Stimulated activated memory B cell treated with anti-CD40 and anti-IgM and Interleukin-4, amounts not matched to agents 10 μg/mL and 1 μg/mL and 100 μg/mL, for 72 hours (primary cell): ENCODE measurements around the gene EMILIN2.

Experiments
- ATAC-seq: fragments of 150-1000 bp; cut with Tn5 transposase; 2 replicates; pipeline ENCODE4 v1.10.0; 2021
- H3K27ac Mint-ChIP-seq: one replicate; pipeline ENCODE4 v1.8.0; 2022; ENCODE audit warnings: mild to moderate bottlenecking, mixed read lengths
- H3K27me3 Mint-ChIP-seq: one replicate; pipeline ENCODE4 v1.8.0; 2022; ENCODE audit warnings: mixed read lengths
- H3K36me3 Mint-ChIP-seq: one replicate; pipeline ENCODE4 v1.8.0; 2022; ENCODE audit warnings: mixed read lengths
- H3K4me1 Mint-ChIP-seq: one replicate; pipeline ENCODE4 v1.8.0; 2022; ENCODE audit warnings: mixed read lengths
- H3K4me3 Mint-ChIP-seq: one replicate; pipeline ENCODE4 v1.8.0; 2022; ENCODE audit warnings: mild to moderate bottlenecking, moderate library complexity, mixed read lengths
- H3K9me3 Mint-ChIP-seq: one replicate; pipeline ENCODE4 v1.8.0; 2022; ENCODE audit warnings: mixed read lengths

EMILIN2 gene

DNA sequence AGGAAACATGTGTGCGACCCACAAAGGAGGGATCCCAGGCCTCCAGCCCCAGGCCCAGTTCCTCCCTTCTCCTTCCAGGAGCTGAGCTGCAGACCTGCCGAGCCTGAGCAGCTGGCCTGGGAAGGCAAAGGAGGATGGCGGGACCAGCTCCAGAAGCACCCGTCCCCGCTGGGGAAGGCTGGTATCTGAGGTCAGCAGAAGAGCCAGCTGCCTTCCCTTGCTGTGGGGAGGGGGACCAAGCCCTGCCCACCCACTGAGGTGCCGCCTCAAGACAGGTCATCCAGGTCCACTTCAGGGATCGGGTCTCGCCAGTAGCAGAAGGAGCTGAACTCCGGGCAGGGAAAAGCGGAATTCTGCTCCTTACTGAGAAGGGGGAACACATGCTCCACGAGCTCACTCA is 73.2 kb downstream of the EMILIN2 start:
- Mint-ChIP-seq H3K27me3 (no peaks in the 10 kb centered on the region), H3K36me3 (peaks cover 70% of the 10 kb centered on the region), H3K9me3 (no peaks in the 10 kb centered on the region), H3K4me3 (no peak overlapping the region), H3K4me1 (peaks cover 27% of the 10 kb centered on the region), H3K27ac (no peak overlapping the region)
- ATAC-seq, result no peak

DNA sequence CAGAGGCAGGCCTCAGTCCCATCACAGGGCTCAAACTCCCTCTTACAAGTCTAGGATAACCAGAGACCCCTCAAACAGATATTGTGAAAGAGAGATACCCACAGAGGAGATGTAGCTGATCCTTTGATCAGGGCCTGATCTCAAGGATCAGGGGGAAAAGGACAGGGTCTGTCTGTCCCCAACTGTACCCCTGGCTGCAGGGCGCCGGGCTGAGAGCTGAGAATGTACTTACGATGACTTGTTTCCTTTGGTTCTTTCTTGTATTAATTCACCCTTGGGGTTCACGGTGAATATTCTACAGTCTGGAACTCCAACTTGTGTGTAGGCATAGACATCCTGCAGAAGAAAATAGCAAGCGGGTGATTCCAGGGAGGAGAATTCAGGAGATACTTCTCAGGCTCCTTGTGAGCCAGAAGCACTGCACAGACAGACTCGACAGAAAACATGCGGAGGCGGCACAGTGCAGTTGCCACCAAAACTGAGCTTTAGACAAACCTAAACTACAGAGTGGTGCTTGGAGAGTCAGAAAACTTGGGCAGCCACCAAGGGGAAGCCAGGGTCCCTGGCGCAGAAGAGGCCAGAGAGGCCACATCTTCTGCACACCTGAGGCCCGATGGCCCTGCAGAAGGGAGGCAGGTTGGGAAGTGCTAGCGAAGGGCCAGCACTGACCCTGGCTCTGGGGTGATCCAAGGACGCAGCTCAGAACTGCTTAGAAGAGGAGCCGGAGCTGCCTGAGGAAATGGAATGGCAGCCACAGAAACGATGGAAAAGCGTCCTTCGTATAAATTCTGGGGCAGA is 73.9 kb downstream of the EMILIN2 start:
- Mint-ChIP-seq H3K27me3 (no peaks in the 10 kb centered on the region), H3K4me1 (peaks cover 27% of the 10 kb centered on the region), H3K4me3 (no peak overlapping the region), H3K27ac (no peak overlapping the region), H3K9me3 (no peaks in the 10 kb centered on the region), H3K36me3 (peaks cover 74% of the 10 kb centered on the region)
- ATAC-seq, result no peak

DNA sequence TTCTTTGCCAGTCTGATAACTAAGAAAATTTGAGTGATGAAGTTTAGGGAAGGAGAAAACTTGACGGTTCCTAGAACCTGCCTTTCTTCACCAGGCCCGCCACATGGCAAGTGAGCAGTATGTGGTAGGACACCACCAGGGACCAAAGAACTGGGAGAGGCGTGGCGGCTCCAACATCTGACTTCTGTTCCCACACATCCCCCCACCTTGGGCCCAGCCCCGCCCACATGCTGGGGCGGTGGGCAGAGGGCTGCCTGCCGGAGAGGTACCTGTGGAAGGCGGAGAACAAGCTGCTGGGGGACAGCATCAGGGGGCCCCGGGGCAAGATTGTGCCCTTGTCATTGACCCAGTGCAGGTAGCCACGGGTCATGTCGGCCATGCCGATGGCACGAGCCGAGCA is 75.0 kb downstream of the EMILIN2 start:
- ATAC-seq, result no peak
- Mint-ChIP-seq H3K27me3 (no peaks in the 10 kb centered on the region), H3K36me3 (peaks cover 71% of the 10 kb centered on the region), H3K4me1 (peaks cover 18% of the 10 kb centered on the region), H3K4me3 (no peak overlapping the region), H3K27ac (no peak overlapping the region), H3K9me3 (no peaks in the 10 kb centered on the region)

DNA sequence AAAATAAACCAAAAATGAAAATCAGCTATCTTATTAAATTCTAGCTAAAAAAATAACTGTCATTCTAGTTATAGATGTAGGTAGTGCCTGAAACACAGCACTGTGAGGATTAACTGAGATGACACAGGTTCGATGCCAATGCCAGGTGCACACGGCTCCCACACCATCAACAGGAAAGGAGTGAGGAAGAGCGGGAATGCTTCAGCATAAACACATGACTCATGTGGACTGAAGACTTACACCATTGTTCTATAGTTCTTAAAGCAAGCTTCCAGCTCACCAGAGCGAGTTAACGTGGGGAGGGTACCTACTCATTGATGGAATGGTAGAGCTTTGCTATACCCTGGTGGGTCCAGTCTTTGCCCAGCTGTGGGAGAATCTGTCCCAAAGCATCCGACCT is 76.7 kb downstream of the EMILIN2 start:
- no peak overlapping the region for H3K4me3 Mint-ChIP-seq
- H3K36me3 Mint-ChIP-seq, result peaks cover 63% of the 10 kb centered on the region
- no peak for ATAC-seq
- H3K9me3 Mint-ChIP-seq, result no peaks in the 10 kb centered on the region
- peaks cover 1% of the 10 kb centered on the region for H3K4me1 Mint-ChIP-seq
- H3K27ac Mint-ChIP-seq, result no peak overlapping the region
- no peaks in the 10 kb centered on the region for H3K27me3 Mint-ChIP-seq

DNA sequence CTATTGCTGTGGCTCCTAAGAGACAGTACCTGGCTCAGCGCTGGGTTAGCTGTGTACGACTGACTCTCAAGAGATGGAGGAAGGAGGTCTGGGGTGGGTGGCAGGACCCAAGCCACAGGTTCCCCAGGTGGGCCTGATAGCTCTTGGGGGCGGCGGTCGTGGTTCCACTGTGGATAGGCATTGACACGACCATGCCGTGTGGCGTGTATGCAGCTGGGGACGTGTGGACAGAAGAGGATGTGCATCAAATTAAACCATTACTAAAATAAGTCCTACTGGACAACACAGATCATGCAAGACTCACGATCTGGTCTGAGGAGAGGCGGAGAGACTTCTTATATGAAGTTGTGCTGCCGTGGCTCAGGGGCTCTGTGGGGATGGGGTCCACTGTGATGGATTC is 78.1 kb downstream of the EMILIN2 start:
- no peak for ATAC-seq
- Mint-ChIP-seq H3K27ac (no peak overlapping the region), H3K9me3 (no peaks in the 10 kb centered on the region), H3K4me1 (no peaks in the 10 kb centered on the region), H3K27me3 (no peaks in the 10 kb centered on the region), H3K4me3 (no peak overlapping the region), H3K36me3 (peaks cover 62% of the 10 kb centered on the region)

DNA sequence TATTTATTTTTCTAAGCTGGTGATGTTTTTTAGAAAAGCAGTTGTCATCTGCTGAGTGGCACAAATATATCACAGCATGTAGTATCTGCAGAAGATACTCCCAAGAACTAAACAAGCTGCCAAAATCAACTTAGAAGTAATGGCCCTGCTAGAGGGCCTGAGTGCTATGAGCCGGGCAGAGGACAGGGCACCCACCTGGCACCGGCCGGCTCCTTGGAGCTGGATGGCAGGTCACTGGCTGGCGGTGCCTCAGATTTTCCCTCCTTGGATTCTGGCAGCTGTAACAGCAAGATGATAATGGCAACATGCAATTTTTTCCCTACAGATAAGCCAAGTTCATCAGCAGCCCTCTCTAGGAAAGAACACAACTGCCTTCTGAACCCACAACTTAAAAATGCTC is 79.7 kb downstream of the EMILIN2 start:
- H3K27ac Mint-ChIP-seq, result no peak overlapping the region
- no peaks in the 10 kb centered on the region for H3K4me1 Mint-ChIP-seq
- peaks cover 51% of the 10 kb centered on the region for H3K36me3 Mint-ChIP-seq
- no peaks in the 10 kb centered on the region for H3K9me3 Mint-ChIP-seq
- no peak overlapping the region for H3K4me3 Mint-ChIP-seq
- ATAC-seq, result no peak
- H3K27me3 Mint-ChIP-seq, result no peaks in the 10 kb centered on the region

DNA sequence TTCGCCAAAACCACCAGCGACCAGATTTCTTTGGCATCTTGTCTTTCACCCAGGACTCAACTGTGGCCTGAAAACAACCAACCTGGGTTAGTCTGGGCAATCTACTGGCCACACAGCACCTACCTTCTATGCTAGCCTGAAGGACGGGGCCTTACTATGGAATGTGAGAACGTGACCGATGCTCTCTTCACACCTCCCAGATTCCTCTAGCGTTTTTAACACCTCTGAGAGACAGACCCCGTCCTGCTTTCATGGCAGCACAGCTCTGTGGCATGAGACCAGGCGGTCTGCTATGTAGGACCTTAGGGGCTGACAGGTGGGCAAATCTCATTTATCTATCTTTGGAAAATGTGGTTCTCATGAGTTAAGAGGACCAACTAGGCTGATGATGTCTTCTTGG is 80.9 kb downstream of the EMILIN2 start:
- Mint-ChIP-seq H3K27me3 (no peaks in the 10 kb centered on the region), H3K27ac (no peak overlapping the region), H3K4me1 (peaks cover 6% of the 10 kb centered on the region), H3K4me3 (no peak overlapping the region), H3K9me3 (no peaks in the 10 kb centered on the region), H3K36me3 (peaks cover 40% of the 10 kb centered on the region)
- no peak for ATAC-seq

DNA sequence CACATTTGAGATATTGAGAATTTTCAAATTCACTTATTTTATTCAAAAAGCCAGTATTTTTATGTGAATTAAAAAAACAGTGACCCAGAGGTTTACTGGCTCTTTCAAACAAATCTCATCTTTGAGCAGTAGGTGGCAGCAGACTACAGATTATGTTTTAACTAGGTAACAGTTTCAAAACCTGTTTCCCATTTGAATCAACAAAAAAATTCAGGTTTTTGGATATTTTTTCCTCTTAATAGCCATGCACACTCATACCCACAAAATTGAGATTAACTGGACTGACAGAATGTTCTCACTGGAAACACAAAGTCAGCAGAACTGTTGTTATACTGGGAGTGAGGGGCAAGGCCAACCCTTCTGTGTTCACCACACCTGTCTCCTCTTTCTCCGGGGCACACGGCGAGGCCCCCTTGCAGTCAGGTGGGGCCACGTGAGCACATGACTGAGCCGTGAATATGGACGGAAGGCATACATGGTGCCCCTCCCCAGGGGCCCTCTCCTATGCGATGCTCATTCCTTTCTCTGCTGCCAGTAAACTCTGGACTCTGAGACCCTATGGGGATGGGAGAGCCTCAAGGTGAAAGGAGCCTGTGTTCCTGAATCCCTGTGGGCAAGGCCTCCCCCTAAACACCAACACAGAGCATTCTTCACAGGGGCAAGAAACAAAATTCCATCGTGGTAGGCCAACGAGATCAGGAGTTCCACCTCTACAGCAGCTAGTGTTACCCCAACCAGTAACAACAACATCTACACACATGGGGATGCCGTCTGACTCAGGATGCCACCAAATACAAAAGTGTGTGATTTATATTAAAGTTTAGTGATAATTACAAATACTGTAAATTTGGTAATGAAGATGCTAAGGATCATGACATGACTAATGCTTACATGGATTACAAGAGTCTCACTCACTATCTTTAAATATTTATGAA is 85.7 kb downstream of the EMILIN2 start:
- peaks cover 31% of the 10 kb centered on the region for H3K36me3 Mint-ChIP-seq
- H3K4me3 Mint-ChIP-seq, result no peak overlapping the region
- H3K9me3 Mint-ChIP-seq, result no peaks in the 10 kb centered on the region
- H3K27ac Mint-ChIP-seq, result peak overlapping the region; percentile 63
- no peaks in the 10 kb centered on the region for H3K27me3 Mint-ChIP-seq
- peaks cover 17% of the 10 kb centered on the region for H3K4me1 Mint-ChIP-seq
- peak; percentile 67 for ATAC-seq

DNA sequence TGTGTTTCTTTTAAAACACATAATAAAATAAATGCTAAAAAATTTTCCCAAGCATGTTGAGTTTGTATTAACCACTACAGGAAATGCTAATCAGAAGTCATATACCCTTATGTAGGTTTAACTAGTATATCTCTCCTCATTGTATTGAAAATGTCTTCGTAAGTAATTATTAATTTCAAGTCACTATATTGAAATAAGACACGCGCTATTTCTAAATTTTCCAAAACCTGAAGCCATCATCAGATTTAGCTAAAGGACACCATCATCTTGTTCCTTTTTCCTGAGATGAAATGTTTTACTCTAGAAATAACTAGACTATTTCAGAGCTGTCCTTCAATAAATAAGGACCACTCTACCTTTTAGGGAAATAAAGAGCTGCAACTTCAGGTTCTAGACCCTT is 87.2 kb downstream of the EMILIN2 start:
- Mint-ChIP-seq H3K4me1 (peaks cover 17% of the 10 kb centered on the region), H3K27ac (no peak overlapping the region)

DNA sequence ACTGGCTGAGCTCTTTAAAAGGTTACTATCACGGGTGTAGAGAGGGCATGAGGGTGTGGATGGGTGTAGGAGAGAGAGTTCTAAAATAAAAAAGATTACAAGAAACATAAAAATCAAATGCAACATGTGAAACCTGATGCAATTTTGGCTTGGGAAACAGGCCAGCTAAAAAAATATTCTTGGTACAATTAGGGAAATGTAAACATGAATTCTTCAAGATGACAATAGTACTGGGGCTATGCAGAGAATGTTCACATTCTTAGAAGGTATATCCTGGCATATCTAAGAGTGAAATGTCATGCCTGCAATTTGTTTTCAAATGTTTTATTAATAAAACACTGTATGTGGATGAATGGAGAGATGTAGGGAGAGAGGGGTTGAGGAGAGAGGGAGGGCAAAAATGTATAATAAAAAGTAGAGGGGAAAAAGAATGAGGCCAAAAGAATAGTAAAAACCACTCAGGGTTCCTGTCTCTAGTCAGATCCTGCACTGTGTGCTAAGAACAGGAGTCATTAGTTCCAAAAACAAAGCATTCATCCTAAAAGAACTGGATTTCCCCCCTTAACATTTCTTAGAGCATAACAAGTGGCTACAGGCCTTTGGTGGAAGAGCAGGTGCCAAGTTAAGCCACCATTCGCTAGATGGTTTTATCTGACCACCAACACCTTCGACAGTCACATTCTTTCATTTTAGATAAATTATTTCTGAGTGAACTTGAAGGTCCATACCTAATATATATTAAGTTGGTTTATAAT is 88.8 kb downstream of the EMILIN2 start:
- Mint-ChIP-seq H3K36me3 (peaks cover 19% of the 10 kb centered on the region), H3K27me3 (no peaks in the 10 kb centered on the region)
- no peak for ATAC-seq

More for the DNA sequence above, 87.2 kb downstream of the EMILIN2 start:
- Mint-ChIP-seq H3K9me3 (no peaks in the 10 kb centered on the region), H3K36me3 (peaks cover 30% of the 10 kb centered on the region), H3K4me3 (no peak overlapping the region), H3K27me3 (no peaks in the 10 kb centered on the region)
- ATAC-seq, result no peak

DNA sequence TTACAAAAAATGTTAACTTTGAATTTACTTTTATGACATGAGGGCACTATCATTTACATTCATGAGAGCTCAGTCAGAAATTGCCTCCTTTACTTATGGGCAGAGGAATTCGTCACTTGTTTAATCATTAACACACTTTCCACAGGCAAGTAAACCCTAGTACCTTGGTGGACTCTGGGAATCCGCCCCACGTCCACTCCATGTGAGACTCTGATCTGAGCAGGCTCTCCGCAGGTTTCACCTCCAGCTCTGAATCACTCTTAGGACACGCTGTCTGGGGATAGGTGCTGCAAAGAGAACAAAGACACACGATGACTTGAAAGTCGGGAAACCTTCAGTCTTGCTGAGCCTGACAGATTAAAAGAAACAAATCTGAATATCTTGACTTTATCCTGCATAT is 92.5 kb downstream of the EMILIN2 start:
- peaks cover 15% of the 10 kb centered on the region for H3K36me3 Mint-ChIP-seq
- no peak overlapping the region for H3K4me3 Mint-ChIP-seq
- no peak overlapping the region for H3K27ac Mint-ChIP-seq
- ATAC-seq, result no peak
- H3K4me1 Mint-ChIP-seq, result peaks cover 8% of the 10 kb centered on the region
- H3K9me3 Mint-ChIP-seq, result no peaks in the 10 kb centered on the region
- no peaks in the 10 kb centered on the region for H3K27me3 Mint-ChIP-seq

More for the DNA sequence above, 88.8 kb downstream of the EMILIN2 start:
- H3K9me3 Mint-ChIP-seq, result no peaks in the 10 kb centered on the region
- peaks cover 17% of the 10 kb centered on the region for H3K4me1 Mint-ChIP-seq
- H3K27ac Mint-ChIP-seq, result peak overlapping the region; percentile 50
- H3K4me3 Mint-ChIP-seq, result no peak overlapping the region

DNA sequence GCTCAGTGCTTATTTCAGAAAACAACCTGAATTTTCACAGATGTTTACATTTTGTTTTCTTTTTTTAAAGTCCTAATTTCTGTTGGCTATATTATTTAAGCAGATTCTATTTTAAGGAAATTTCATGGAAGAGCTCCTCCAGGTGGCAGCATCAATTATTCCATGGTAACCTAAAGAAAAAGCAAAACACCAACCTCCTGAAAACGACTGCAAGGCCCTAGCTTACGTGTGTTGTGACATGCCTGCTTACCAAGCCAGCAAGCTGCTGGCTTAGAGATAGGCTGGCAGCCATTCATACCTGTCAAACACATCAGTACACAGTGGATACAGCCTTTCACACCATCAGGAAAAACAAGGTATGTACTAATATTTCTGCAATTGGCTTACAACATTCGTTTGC is 101.2 kb downstream of the EMILIN2 start:
- Mint-ChIP-seq H3K27ac (peak overlapping the region; percentile 17), H3K4me1 (no peaks in the 10 kb centered on the region), H3K4me3 (no peak overlapping the region), H3K36me3 (peaks cover 40% of the 10 kb centered on the region), H3K9me3 (no peaks in the 10 kb centered on the region), H3K27me3 (no peaks in the 10 kb centered on the region)
- ATAC-seq, result no peak

DNA sequence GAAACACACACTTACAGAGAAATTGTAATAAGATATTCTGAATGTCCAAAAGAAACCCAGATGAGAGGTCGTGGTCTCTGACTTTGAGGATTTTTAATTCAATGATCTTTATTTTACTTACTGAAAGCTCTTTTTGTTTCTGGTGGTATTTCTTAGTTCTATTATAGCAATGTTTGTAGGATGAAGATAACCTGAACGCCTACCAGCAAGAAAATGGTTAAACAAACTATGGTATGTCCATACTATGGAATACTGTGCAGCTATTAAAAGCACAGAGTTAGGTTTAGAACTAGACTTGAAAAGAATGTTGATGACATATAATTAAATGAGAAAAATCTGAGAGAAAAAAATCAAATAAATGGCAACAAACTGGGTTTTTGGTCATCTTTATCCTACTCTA is 105.8 kb downstream of the EMILIN2 start:
- peaks cover 14% of the 10 kb centered on the region for H3K4me1 Mint-ChIP-seq
- H3K9me3 Mint-ChIP-seq, result no peaks in the 10 kb centered on the region
- H3K27me3 Mint-ChIP-seq, result no peaks in the 10 kb centered on the region
- H3K27ac Mint-ChIP-seq, result no peak overlapping the region
- no peak overlapping the region for H3K4me3 Mint-ChIP-seq
- no peak for ATAC-seq
- peaks cover 37% of the 10 kb centered on the region for H3K36me3 Mint-ChIP-seq

DNA sequence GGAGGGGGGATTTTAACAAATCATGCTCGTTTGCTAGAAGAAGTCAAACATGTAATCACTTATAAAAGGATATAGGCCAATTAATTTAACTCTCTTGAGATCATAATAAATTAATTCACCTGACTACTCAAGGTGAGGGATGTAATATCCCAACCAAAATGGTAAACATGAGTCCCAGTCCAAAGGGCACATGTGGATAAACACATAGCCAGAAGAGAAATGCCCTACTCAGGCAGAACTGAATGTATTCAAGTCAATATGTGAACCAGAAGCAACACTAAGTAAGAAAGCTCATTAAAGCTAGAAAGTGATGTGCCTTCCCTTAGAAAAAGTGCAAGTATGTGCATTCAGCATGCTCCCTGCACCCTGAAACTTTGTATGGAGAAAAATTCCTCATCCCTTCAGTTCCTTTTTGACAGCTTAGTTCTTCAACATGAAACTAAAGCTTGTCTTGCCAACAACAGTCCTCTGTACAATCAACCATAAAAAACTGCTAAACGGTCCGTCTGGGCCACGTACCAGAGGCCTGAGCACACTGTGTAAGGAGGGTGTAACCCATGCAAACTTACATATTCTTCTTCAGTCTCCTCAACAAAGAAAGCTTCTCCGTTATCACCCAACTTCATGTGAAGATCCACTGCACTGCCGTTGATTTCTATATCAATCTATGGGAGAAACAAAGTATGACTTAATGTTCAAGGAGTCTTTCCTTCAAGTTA is 107.3 kb downstream of the EMILIN2 start:
- Mint-ChIP-seq H3K4me1 (peaks cover 27% of the 10 kb centered on the region), H3K27me3 (no peaks in the 10 kb centered on the region), H3K36me3 (peaks cover 35% of the 10 kb centered on the region), H3K4me3 (no peak overlapping the region), H3K27ac (peak overlapping the region; percentile 91), H3K9me3 (no peaks in the 10 kb centered on the region)
- no peak for ATAC-seq
